C4-2B (cell line): ENCODE measurements around the gene MAP3K20.

Experiments used
- ZFX ChIP-seq: fragments of 450-650 bp; IDR thresholded peaks from 2 replicates; pipeline ENCODE4 v1.6.1; 2017
- TF ChIP-seq, protein P1 (sequence below): fragments of 450-650 bp; conservative IDR thresholded peaks from 2 replicates; pipeline ENCODE4 v1.5.1; 2017; ENCODE audit warnings: mild to moderate bottlenecking

DNA sequence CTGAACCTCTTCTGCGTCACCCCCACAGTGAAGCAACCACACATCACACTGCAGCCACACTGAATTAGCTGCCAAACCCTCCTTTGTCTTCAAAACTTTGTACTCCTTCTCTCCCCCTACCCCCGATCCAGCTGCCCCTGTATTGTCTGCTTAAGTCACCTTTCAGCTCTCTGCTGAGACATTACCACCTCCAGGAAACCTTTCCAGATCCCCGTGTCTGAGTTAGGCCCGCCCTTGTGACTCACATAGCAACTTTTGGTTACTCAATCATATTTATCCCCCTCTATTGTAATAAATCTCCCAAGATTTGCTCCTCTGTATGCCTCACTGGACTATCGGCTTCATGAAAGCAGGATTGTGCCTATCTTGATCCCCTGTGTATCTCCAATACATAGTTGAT lies 196.2 kb downstream of the MAP3K20 start:
- TF ChIP-seq, protein P1, sequence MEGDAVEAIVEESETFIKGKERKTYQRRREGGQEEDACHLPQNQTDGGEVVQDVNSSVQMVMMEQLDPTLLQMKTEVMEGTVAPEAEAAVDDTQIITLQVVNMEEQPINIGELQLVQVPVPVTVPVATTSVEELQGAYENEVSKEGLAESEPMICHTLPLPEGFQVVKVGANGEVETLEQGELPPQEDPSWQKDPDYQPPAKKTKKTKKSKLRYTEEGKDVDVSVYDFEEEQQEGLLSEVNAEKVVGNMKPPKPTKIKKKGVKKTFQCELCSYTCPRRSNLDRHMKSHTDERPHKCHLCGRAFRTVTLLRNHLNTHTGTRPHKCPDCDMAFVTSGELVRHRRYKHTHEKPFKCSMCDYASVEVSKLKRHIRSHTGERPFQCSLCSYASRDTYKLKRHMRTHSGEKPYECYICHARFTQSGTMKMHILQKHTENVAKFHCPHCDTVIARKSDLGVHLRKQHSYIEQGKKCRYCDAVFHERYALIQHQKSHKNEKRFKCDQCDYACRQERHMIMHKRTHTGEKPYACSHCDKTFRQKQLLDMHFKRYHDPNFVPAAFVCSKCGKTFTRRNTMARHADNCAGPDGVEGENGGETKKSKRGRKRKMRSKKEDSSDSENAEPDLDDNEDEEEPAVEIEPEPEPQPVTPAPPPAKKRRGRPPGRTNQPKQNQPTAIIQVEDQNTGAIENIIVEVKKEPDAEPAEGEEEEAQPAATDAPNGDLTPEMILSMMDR = no peak
- no peak for TF ChIP-seq ZFX
